GM18867 (cell line): ENCODE measurements around the gene ZNF780B.

Source experiments
- ATAC-seq: cut with Tn5 transposase; IDR thresholded peaks from one replicate; pipeline ENCODE4 v1.9.1; 2021; ENCODE audit warnings: mild to moderate bottlenecking, moderate library complexity; ENCODE audit not compliant: unreplicated experiment

Gene ZNF780B

GRCh38 chr19:39983695-39984300 lies 72.2 kb downstream of the ZNF780B start:
- no peak for ATAC-seq

- ATAC-seq = no peak
Observed at GRCh38 chr19:39982883-39983282, 73.1 kb downstream of the ZNF780B start.
